GM18873 (cell line): ENCODE measurements around the gene UNC5A.

ENCODE experiments used
- ATAC-seq: cut with Tn5 transposase; IDR thresholded peaks from one replicate; pipeline ENCODE4 v1.9.1; 2021; ENCODE audit warnings: mild to moderate bottlenecking, moderate library complexity, moderate number of reproducible peaks; ENCODE audit not compliant: unreplicated experiment, low FRiP score

UNC5A gene

DNA sequence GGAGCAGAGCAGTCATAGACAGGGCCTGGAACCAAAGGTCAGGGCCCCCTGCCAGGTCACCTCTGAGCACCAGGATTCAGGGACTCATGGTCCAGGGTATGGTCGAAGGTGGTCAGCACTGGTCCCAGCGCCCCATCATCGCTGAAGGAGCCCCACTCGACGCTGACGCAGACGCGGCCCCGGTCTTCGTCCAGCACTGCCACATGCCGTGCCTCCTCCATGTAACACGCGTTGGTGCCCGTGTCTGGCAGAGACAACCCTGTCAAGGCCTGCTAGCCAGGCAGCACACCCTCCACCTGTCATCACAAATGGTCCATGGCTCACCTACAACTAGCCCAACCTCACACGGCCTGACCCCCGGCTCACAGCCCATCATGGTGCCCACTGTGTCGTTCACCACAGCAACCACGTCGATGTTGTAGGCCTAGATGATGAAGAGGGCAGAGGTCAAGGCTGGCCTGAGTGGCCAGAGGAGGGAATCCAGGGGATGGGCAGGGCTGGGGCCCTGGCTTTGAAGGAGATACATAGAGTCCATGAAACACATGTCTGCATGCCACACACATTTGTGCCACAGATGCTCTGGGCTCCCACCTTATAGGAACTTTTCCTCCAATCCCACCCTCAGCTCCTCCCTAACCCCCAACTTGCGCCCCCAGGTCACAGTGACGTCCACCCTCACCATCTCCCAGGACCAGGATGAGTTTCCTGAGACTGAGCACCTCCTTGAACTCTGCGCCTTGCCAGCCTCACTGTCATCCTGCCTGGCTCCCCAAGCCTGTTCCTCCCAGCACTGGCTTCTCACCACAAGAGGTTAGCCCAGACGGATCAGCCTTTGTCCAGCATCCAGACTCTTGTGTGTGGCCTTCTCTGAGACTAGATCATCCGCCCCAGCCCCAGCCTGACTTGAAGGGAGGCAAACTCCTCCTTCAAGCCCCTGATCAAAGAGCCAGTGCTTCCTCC lies 79.2 kb downstream of the UNC5A start:
- no peak for ATAC-seq

DNA sequence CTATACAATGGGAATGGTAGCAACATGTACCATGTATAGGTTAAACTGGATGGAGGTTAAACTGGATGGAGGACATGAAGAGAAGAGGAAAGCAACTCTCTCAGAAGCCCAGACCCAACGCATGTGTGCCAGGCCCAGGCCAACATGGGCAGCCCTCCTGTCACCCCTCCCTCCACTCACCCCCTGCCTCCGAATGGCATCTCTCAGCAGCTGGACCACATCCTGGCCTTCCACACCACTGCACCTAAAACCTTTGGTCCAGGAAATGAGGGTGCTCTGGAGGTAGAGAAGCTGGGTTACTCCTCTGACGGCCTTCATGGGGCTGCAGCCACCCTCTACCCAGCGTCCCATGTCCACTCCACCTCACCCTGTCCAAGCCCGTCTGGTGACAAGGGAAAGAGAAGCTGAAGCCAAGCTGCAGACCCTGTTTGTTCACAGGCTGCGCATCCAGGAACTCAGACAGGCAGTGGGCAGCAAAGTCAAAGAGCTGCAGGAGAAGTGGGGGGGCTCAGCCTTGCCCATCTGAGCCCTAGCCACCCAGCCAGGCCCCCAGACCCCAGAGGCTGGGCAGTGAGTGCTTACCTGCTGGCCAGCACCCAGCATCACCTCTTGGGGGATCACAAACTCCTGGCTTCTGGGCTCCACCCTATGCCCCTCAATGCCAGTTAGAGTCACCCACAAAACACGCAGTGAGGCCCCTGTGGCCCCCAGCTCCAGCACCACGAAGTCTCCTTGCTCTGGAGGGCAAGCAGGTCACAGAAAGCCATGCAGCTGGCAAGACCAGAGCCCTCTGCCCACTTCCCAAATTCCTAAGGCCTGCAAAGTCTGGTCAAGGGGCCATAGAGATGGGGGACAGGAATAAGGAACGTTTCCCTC lies 80.3 kb downstream of the UNC5A start:
- no peak for ATAC-seq

DNA sequence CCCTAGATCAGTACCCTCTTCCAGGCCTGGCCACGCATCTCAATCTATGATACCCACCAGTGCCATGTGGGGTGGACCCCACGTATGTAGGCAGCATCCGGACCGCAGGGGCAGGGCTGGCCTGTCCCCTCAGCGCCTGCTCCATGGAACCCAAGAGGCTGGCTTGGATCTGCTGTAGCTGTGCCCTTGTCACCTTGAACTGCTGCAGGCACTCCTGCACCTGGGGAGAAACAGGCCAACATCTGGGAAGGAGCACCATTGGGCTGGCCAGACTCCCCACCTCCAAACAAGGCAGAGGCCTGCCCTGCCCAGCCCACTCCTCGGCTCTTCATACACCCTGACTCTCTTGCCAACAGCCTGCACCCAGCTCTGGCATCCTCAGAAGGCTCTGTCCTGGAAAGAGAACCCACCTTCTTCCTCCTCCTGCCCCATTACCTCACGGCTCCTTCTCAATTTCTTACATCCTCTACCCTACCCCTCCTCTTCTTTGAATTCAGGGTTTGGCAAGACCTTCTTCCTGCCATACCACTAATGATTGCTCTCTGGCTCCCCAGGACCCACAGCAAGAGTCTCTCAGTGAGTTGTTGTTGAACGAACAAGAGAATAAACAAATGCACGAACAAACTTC lies 81.1 kb downstream of the UNC5A start:
- no peak for ATAC-seq

DNA sequence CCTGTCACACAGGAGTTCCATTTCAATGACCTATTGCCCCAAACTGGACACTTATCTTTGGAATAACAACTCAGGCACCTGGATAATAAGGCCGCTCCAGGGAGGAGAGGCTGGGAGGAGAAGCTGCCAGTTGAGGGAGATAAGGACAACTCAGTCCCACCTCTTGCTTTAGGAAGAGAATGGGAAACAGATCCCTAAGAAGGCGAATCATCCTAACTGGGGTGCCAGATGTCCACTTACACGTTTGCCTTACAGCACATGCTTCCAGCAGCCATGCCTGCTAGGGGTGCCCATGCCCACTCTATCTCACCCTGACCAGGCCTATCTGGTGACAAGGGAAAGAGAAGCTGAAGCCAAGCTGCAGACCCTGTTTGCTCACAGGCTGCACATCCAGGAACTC lies 82.3 kb downstream of the UNC5A start:
- no peak for ATAC-seq

DNA sequence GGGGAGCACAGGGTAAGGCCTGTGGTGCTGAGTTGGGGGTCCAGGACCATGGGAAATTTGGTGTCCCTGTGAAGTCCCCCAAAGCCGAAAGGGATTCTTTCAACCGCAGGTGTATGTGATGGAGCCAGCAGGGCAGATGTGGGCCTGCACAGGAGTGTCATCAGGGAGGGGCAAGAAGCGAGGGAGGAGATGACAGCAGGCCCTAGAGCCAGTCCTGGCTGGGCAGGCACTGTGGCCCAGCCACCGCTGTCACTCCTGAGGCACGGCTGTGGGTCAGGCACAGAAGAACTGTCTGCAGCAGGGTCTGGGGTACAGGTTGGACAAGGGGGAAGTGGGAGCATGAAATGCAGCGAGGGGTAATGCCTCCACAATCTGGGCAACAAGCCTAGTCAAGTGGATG lies 83.9 kb downstream of the UNC5A start:
- no peak for ATAC-seq

DNA sequence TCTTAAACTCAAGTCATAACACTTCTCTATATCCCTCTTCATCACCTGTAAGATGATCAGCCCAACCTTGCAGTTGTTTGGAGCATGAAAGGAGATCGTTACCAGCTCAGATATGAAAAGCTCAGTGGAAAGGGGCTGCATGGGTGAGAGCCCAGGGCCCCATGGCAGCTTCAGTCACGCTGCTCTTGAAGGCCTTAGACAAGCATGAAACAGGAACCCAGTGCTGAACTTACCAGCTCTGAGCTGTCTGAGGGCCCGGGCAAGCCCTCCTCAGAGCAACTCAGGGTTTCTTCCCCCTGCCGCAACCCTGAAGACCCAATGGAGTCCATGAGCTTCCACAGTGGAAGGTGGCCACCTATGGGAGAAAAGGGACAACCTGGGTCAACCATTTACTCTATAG lies 85.5 kb downstream of the UNC5A start:
- no peak for ATAC-seq

DNA sequence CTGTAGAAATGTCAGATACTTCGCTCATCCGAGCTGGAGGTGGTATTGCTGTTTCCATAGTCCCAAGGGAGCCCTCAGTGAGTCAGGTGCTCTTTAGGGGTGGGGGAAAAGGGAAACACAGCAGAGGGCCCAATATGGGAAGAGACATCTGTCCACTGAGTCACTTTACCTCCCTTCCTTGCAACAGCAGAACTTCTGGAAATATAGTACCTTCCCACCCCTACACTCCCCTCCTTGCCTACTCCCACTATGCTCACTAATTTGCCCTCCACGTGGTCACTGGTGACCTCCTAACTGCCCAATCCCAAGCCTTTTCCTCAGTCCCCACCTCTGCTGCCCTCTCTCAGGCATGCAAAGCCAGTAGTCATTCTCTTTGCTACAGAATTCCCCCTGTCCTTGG lies 86.9 kb downstream of the UNC5A start:
- ATAC-seq = no peak

DNA sequence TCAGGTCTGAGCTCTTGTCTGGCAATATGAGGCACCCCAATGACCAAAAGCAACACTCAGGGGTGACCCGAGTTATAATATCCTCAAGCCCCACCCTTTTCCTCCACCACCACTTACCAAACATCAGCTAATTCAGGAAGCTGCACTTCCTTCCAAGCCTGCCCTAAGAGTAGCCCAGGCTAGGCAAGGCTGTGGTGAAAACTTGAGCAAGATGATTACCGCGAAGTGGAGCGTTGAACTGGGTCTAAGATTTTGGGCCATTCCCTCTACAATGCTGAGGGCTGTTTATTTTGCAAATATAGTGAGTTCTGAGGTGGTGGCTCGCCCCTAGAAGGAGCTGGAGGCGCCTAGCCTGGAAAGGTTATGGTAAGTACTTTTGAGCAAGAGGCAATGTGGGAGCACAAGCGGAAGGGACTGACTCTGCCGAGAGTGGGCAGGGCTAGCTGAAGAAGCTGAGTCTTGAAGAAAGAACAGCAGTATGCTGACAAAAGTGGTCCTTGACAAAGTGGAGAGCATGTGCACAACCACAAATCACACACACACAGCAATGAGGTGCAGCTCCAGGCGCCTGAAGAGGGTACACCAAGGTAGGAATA lies 89.0 kb downstream of the UNC5A start, which contains the start of gene HK3:
TSS of gene HK3 (minus strand) at position 51 of the 596 bp plus-strand sequence. CDS start 3,187 bp downstream, outside the sequence.
- ATAC-seq = no peak

DNA sequence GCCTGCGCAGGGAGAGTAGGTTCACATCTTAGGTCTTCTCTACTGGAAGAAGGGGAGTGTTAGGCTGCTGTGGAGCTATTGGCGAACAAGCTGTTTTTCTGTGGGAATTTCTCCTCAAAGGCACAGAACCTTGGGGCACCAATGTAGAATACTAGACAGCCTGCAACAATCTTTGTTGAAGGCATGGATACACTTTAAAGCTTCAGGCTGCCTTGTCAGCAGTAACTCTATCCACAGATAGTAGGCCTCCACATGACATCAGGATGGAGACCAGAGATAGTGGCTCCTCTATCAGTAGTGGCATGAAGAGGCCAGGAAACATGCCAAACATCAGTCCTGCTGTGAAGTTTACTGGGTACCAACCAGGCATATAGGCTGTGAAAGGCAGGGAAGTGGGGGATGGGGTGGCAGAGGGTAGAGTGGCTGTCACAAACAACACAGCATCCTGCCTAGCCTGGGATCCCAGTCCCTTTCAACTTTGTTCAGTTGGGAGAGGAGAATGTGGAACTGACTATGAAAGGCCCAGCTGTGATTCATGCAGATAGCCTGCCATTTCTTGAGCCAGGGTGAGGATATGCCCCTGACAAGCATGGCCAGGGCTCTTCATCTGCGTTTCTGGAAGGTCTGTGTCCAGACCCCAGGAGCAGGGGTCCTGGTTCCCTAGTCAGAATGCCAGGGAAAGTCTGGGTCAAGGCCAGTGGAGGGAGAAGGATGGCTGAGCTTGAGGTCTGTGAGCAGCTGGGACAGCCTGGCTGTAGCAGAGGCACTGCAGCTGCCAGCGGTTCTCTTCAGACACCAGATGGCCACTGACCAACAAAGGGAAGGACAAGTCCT lies 89.8 kb downstream of the UNC5A start:
- no peak for ATAC-seq

DNA sequence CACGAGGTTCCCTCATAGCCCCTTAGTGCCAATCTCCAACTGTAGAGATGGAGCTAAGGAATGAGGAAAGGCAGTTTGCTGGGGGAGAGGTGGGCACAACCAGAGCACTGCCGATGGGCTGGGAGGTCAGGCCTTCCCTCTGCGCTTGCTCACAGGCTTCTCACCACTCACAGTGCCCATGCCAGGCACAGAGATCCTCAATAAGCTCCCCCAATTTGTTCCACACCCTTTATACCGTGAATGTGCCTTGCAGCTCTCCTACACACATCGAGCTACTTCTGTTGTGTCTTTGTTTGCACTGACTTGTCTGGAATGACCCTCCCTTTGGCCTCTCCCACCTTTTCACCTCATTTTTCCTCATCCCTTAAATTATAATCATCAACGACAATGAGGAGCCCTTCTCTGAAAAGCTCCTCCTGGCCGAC lies 90.4 kb downstream of the UNC5A start:
- no peak for ATAC-seq

DNA sequence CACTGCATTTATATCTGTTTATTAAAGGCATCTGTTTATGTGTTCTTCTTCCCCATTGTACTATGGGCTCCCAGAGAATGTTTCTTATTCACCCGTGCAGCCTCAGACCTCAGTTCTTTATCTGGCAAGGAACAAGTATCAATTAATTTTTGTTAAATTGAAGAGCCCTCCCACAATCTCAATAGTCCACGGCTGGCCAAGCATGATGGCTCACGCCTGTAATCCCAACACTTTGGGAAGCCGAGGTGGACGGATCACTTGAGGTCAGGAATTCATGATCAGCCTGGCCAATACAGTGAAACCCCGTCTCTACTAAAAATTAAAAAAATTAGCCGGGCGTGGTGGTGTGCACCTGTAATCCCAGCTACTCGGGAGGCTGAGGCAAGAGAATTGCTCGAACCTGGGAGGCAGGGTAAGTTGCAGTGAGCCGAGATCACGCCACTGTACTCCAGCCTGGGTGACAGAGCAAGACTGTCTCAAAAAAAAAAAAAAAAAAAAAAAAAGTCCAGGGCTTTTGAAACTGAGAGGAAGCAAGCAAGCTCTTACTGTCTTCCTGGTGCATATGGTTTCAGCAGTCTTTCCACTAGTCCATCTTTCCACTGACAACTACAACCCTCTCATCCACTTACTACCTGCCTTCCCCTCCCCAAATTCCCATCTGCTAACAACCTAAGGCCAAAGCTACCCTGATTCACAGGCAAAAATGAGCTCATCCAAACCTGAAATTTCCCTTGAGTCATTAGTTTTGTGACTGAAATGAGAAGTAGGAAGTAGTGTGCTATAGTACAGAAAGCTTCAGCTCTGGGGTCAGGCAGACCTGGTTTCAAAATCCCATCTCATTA lies 91.1 kb downstream of the UNC5A start:
- no peak for ATAC-seq

DNA sequence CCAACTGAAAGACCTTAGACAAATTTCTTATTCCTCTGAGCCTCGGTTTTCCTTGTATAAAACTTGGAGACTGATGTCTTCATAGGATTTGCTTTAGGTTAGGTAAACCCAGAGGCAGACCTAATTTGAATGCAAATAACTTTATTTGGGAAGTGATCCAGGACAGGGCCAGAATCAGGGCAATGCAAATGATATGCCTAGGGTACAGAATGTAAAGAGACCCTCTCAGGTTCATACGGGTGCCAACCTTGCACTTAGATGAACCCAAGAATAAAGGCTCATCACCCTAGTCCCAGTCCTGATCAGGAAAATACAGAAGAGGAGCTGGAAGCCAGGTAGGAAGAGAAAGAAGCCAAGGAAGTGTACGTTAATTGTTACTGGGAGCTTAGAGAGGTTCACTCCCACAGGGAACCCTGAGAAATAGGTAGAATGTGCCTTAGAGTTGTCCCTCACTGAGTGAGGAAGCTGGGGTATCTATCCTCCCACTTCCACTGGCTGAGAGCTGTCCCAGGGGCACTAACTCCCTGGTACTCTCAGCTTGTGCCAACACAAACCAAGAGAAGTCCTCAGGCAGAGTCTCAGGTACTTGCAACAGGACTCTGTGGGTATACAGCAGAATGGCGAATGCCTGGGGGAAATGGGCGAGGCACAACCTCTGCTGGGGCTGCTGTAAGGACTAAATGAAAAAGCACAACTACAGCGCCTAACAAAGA lies 91.9 kb downstream of the UNC5A start:
- no peak for ATAC-seq

DNA sequence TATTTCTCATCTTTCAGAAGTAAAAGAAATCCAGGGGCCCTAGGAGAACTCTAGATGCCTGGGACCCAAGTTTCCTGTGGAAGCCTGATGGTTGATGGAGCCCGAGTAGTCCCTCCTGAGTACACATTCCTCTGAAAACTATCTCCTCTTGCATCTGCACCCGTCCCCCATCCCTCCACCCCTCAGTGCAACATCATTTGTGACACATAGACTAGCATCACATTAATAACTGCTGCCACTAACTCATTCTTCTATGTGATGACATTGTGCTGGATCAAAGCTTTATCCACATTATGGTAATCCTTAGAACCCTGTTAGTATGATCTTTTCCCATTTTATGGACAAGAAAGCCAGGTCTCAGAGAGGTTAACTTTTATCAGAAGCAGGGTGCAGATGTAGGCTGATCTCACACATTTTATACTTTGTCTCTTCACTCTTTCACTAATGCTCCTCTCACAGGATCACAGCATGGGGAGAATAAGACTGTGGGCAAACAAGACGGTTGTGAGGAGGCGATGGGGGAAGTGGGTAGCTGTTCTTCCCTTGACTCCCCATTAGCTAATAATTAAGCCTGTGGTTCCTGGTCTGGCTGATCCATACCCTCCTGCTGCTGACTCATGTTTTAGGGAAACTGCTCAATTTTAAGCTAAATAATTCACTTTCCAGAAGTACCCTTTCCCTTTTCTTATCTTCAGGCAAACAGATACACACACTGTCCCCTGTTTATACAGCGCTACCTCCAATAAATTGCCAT lies 92.7 kb downstream of the UNC5A start:
- no peak for ATAC-seq

DNA sequence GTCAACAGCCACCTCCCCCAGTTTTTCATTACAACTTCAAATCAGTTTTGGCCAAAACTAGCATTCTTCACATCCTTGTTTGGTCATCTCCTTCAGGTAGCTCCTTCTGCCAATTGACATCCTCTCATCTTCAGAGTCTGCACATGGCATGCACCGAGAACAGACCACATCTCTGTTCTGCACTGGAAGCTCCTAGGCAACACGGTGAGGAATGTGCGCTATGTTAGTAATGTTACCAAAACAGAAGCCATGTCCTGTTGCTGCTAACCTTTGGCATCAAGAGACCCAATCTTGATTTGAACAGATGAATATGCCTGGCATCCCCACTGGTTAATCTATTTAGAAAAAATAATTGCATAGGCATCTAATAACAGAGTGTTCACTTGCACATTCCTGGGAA lies 93.9 kb downstream of the UNC5A start:
- no peak for ATAC-seq

DNA sequence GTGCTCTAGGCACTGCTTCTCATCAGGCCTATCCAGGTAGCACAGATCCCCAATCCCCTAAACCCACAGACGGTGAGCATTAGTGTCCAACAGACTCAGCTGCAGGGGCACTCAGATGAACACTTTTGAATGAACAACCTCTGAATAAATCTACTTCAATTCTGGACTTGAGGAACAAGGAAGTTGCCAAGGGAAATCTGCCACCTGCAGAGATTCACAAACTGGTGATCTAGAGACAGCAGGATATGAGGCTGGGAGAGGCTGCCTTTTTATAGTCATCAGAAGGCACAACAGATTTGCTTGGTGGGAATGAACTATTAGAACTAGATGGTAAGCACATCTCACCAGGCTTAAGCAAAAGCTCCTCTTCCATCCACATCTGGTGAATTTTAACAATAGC lies 95.8 kb downstream of the UNC5A start:
- ATAC-seq = no peak

DNA sequence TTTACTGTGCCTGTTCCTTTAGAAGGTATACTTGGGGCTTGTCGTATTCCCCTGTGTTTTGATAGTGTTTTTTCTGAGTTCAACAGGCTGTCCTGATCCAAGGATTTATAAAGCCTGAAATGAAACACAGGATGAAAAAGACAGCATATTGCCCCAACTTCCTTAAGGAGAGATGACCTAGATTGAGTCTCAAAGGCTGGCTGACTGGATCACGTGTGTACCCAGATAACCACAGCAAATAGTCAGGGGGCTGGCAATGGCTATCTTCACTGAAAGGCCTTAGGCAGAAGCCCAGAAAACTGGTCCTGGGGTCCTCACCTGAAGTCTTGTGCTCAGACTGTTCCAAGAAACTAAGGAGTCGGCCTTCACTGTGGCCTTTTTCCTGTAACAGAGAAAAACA lies 96.4 kb downstream of the UNC5A start:
- ATAC-seq = no peak

DNA sequence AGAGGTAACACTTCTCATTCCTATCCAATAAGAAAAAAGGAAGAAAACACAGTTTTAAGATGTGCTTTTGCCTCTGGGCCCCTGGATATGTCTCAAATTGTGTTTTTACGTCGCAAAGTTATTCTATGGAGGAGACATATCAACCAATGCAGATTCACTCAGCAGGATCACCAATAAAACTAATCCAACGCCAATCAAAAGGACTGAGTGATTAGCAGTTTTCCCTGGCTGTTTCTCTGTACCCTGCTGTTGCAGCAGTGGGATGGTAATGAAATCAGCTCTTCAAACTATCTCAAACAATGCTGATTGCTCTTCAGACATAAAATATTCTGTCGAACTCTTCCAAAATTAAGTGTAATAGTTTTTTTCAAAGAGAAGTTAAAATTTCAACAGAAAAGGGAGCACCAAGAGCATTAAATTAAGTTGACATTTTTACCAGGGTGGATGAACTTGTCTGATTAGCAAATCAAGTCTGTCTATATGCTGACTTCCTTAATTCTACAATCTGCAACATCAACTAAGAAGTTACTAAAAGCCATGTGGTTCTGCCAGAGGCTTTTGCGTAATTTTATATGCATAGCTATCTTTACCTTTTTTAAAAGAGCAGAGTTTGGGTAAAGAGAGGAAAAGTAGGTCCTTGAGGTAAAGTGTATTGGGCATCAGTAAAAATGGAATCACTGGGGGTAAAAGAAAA lies 98.5 kb downstream of the UNC5A start:
- ATAC-seq = no peak
